ENCODE measurements around the gene PET100. TPM values are rescaled to one million over a fixed set of nuclear protein-coding genes. Genes with fewer than 3 reads are reported as not detected.

PET100 gene, protein sequence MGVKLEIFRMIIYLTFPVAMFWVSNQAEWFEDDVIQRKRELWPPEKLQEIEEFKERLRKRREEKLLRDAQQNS
- 9.0 and 9.4 TPM in 2 replicates for total RNA-seq

DNA sequence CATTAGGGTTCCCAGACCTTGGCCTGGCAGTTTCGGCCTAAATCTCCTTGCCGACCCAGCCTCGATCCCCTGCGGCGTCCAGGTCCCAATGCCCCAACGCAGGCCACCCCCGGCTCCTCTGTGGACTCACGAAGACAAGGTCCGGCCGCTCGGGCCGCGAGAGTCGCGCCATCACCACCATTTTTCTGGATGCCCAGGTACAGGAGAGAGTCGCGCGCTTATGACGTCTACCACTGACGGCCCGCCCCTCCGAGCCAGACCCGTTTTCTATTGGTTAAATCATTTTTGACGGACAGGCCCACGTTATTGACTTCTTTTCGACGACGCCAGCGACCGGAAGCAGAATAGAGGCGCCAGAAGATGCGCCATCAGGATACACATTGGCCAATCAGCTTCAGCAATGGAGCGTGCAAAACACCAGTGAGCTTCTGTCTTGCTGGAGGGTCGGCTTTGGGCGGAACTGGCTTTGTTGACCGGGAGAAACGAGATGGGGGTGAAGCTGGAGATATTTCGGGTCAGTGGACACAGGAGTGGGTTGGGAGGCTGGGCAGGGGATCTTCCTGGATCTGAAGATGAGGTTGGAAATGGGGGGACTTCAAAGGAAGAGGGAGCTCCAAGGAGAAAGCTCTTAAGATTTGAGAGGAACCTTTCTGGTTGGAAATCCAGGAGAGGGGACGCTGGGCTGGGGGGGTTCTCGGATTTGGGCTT lies at the start of gene PET100, which contains the start of gene XAB2:
Gene PET100, plus strand, starts transcription at position 447 of the 708 bp plus-strand sequence. Its CDS starts 41 bp downstream, at position 488.
Gene XAB2, minus strand, starts transcription at position 199 of the 708 bp plus-strand sequence. Its CDS starts 18 bp downstream, at position 181.
- TF ChIP-seq, protein P1, sequence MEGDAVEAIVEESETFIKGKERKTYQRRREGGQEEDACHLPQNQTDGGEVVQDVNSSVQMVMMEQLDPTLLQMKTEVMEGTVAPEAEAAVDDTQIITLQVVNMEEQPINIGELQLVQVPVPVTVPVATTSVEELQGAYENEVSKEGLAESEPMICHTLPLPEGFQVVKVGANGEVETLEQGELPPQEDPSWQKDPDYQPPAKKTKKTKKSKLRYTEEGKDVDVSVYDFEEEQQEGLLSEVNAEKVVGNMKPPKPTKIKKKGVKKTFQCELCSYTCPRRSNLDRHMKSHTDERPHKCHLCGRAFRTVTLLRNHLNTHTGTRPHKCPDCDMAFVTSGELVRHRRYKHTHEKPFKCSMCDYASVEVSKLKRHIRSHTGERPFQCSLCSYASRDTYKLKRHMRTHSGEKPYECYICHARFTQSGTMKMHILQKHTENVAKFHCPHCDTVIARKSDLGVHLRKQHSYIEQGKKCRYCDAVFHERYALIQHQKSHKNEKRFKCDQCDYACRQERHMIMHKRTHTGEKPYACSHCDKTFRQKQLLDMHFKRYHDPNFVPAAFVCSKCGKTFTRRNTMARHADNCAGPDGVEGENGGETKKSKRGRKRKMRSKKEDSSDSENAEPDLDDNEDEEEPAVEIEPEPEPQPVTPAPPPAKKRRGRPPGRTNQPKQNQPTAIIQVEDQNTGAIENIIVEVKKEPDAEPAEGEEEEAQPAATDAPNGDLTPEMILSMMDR (IDR thresholded peaks at IDR 0.05; ENCODE audit: extremely low read depth, low read depth, low read length) = no peak
- Histone ChIP-seq H3K4me2 (ENCODE audit: insufficient read depth, low read length) (peak within 1 kb of the TSS; percentile 100), H2AFZ (ENCODE audit: low read length) (peak within 1 kb of the TSS; percentile 94), H4K20me1 (ENCODE audit: insufficient read depth, low read length) (peaks cover 10% of the 10 kb centered on the region), H3K36me3 (ENCODE audit: insufficient read depth, low read length) (no peaks in the 10 kb centered on the region), H3K27ac (ENCODE audit: low read depth, low read length) (peak within 1 kb of the TSS; percentile 95), H3K79me2 (ENCODE audit: insufficient read depth, low read length) (peaks cover 64% of the 10 kb centered on the region), H3K4me3 (ENCODE audit: insufficient read depth, low read length) (peak within 1 kb of the TSS; percentile 99), H3K9me3 (ENCODE audit: low read depth, low read length) (no peaks in the 10 kb centered on the region), H3K27me3 (ENCODE audit: insufficient read depth, low read length) (no peaks in the 10 kb centered on the region), H3K4me1 (ENCODE audit: insufficient read depth, low read length) (peaks cover 16% of the 10 kb centered on the region)
- peak; percentile 100 for DNase-seq (ENCODE audit: insufficient read length, low spot score, missing footprints)

DNA sequence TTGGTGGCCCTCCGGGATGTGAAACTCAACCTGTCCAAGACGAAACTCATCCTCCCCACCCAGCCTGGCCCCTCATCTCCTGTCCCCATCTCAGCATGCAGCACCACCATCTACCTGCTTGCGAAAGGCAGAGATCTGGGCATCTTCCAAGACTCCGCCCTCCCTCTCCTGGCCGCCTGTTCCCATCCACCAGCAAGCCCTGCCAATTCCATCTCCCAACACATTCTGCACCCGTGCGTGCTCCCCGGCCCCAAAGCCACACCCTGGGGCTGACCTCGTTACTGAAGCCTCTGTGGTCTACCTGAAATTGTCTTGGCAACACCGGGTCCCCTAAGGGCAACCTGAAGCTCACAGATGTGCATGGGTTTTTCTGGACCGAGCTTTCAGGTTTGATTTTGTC lies 47.1 kb upstream of the PET100 start:
- Histone ChIP-seq H3K36me3 (ENCODE audit: insufficient read depth, low read length) (no peaks in the 10 kb centered on the region), H2AFZ (ENCODE audit: low read length) (no peak overlapping the region), H3K4me2 (ENCODE audit: insufficient read depth, low read length) (no peak overlapping the region), H3K27me3 (ENCODE audit: insufficient read depth, low read length) (no peaks in the 10 kb centered on the region), H4K20me1 (ENCODE audit: insufficient read depth, low read length) (no peaks in the 10 kb centered on the region), H3K4me1 (ENCODE audit: insufficient read depth, low read length) (no peaks in the 10 kb centered on the region), H3K4me3 (ENCODE audit: insufficient read depth, low read length) (no peak overlapping the region), H3K79me2 (ENCODE audit: insufficient read depth, low read length) (no peaks in the 10 kb centered on the region), H3K9me3 (ENCODE audit: low read depth, low read length) (no peaks in the 10 kb centered on the region), H3K27ac (ENCODE audit: low read depth, low read length) (no peak overlapping the region)
- no peak for DNase-seq (ENCODE audit: insufficient read length, low spot score, missing footprints)
- TF ChIP-seq, protein P1 (IDR thresholded peaks at IDR 0.05; ENCODE audit: extremely low read depth, low read depth, low read length) = no peak

DNA sequence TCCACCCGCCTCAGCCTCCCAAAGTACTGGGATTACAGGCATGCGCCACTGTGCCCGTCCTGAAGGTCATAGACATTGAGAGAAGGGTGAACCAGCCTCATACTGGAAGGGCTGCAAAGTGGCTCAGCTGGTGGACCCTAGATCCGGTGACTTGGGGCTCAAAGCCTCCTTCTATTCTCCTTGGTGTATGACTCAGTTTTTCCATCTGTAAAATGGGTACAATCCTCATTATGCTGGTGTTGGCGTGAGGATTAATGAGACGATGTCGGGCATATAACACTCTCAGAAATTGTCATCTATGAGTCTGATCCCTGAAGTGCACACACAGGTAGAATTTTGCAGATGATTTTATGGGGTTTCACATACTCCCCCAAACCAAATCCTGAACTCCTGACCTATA lies 39.8 kb upstream of the PET100 start:
- H3K4me3 ChIP-seq (ENCODE audit: insufficient read depth, low read length) = no peak overlapping the region
- peaks cover 4% of the 10 kb centered on the region for H3K27me3 ChIP-seq (ENCODE audit: insufficient read depth, low read length)
- no peaks in the 10 kb centered on the region for H3K79me2 ChIP-seq (ENCODE audit: insufficient read depth, low read length)
- no peaks in the 10 kb centered on the region for H3K36me3 ChIP-seq (ENCODE audit: insufficient read depth, low read length)
- DNase-seq (ENCODE audit: insufficient read length, low spot score, missing footprints) = no peak
- H3K27ac ChIP-seq (ENCODE audit: low read depth, low read length) = no peak overlapping the region
- TF ChIP-seq, protein P1 (IDR thresholded peaks at IDR 0.05; ENCODE audit: extremely low read depth, low read depth, low read length) = no peak
- no peaks in the 10 kb centered on the region for H3K9me3 ChIP-seq (ENCODE audit: low read depth, low read length)
- H3K4me2 ChIP-seq (ENCODE audit: insufficient read depth, low read length) = no peak overlapping the region
- H2AFZ ChIP-seq (ENCODE audit: low read length) = no peak overlapping the region
- H4K20me1 ChIP-seq (ENCODE audit: insufficient read depth, low read length) = no peaks in the 10 kb centered on the region
- no peaks in the 10 kb centered on the region for H3K4me1 ChIP-seq (ENCODE audit: insufficient read depth, low read length)

DNA sequence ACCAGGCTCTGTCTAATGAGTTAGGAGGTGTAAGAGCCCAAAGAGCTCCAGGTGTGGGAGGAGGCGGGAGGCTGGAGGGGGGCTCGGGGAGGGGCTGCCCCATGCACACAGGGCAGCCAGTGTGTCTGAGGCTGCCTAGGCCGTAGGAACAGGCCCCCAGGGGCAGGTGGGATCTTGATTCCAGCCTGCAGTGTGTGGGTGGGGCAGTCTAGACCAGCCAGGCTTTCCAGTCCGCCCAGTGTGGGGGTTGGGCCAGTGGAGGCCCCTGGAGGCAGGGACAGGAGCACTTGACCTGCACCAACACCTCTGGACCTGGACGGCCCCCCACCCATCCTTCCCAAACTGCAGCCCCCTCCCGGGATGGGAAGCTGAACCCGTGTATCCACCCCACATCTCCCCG lies 39.3 kb upstream of the PET100 start:
- Histone ChIP-seq H2AFZ (ENCODE audit: low read length) (no peak overlapping the region), H3K36me3 (ENCODE audit: insufficient read depth, low read length) (no peaks in the 10 kb centered on the region), H4K20me1 (ENCODE audit: insufficient read depth, low read length) (no peaks in the 10 kb centered on the region), H3K9me3 (ENCODE audit: low read depth, low read length) (no peaks in the 10 kb centered on the region), H3K27ac (ENCODE audit: low read depth, low read length) (no peak overlapping the region), H3K4me2 (ENCODE audit: insufficient read depth, low read length) (no peak overlapping the region), H3K27me3 (ENCODE audit: insufficient read depth, low read length) (peaks cover 7% of the 10 kb centered on the region), H3K79me2 (ENCODE audit: insufficient read depth, low read length) (no peaks in the 10 kb centered on the region), H3K4me1 (ENCODE audit: insufficient read depth, low read length) (no peaks in the 10 kb centered on the region), H3K4me3 (ENCODE audit: insufficient read depth, low read length) (no peak overlapping the region)
- TF ChIP-seq, protein P1 (IDR thresholded peaks at IDR 0.05; ENCODE audit: extremely low read depth, low read depth, low read length) = no peak
- DNase-seq (ENCODE audit: insufficient read length, low spot score, missing footprints) = peak; percentile 48

All from osteoblast (primary cell).